ENCODE measurements around the gene ERBB2. TPM values are rescaled to one million over a fixed set of nuclear protein-coding genes. Genes with fewer than 3 reads are reported as not detected.

The ERBB2 gene
- total and polyA plus RNA-seq, 9 of the 15 experiments (the other 6 are each of a cell fraction or from before 2014, with no cell fraction given): 0.74 to 5.6 (median 3.3) TPM

GRCh38 chr17:39683295-39683939 is 16.4 kb upstream of the ERBB2 start (continued):
- TF ChIP-seq, protein P1, sequence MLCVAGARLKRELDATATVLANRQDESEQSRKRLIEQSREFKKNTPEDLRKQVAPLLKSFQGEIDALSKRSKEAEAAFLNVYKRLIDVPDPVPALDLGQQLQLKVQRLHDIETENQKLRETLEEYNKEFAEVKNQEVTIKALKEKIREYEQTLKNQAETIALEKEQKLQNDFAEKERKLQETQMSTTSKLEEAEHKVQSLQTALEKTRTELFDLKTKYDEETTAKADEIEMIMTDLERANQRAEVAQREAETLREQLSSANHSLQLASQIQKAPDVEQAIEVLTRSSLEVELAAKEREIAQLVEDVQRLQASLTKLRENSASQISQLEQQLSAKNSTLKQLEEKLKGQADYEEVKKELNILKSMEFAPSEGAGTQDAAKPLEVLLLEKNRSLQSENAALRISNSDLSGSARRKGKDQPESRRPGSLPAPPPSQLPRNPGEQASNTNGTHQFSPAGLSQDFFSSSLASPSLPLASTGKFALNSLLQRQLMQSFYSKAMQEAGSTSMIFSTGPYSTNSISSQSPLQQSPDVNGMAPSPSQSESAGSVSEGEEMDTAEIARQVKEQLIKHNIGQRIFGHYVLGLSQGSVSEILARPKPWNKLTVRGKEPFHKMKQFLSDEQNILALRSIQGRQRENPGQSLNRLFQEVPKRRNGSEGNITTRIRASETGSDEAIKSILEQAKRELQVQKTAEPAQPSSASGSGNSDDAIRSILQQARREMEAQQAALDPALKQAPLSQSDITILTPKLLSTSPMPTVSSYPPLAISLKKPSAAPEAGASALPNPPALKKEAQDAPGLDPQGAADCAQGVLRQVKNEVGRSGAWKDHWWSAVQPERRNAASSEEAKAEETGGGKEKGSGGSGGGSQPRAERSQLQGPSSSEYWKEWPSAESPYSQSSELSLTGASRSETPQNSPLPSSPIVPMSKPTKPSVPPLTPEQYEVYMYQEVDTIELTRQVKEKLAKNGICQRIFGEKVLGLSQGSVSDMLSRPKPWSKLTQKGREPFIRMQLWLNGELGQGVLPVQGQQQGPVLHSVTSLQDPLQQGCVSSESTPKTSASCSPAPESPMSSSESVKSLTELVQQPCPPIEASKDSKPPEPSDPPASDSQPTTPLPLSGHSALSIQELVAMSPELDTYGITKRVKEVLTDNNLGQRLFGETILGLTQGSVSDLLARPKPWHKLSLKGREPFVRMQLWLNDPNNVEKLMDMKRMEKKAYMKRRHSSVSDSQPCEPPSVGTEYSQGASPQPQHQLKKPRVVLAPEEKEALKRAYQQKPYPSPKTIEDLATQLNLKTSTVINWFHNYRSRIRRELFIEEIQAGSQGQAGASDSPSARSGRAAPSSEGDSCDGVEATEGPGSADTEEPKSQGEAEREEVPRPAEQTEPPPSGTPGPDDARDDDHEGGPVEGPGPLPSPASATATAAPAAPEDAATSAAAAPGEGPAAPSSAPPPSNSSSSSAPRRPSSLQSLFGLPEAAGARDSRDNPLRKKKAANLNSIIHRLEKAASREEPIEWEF (CRISPR knock-in tag; IDR thresholded peaks at IDR 0.05): no peak
- peak in 1 of 2 experiments; percentile 67; a peak in 1 of 4 replicates for TF ChIP-seq RCOR1 (IDR thresholded peaks at IDR 0.05; ENCODE audit: borderline replicate concordance in 1 of 2, low read depth in 2 of 2, low read length in 2 of 2)
- peak in 1 of 2 experiments; percentile 52; a peak in 1 of 4 replicates for TF ChIP-seq HDAC1 (IDR thresholded peaks at IDR 0.05)
- TF ChIP-seq NFIC (IDR thresholded peaks at IDR 0.05): peak; percentile 69
- peak; percentile 70 for TF ChIP-seq MTA2 (IDR thresholded peaks at IDR 0.05; ENCODE audit: low read depth)
- TF ChIP-seq FOXJ3 (CRISPR knock-in tag; IDR thresholded peaks at IDR 0.05): no peak
- peak; percentile 93 for TF ChIP-seq CBFA2T3 (IDR thresholded peaks at IDR 0.05)
- peak; percentile 84 for TF ChIP-seq POLR2AphosphoS5 (IDR thresholded peaks at IDR 0.05; ENCODE audit: control insufficient read depth, insufficient read depth, low read depth, low read length)
- TF ChIP-seq, protein P2, sequence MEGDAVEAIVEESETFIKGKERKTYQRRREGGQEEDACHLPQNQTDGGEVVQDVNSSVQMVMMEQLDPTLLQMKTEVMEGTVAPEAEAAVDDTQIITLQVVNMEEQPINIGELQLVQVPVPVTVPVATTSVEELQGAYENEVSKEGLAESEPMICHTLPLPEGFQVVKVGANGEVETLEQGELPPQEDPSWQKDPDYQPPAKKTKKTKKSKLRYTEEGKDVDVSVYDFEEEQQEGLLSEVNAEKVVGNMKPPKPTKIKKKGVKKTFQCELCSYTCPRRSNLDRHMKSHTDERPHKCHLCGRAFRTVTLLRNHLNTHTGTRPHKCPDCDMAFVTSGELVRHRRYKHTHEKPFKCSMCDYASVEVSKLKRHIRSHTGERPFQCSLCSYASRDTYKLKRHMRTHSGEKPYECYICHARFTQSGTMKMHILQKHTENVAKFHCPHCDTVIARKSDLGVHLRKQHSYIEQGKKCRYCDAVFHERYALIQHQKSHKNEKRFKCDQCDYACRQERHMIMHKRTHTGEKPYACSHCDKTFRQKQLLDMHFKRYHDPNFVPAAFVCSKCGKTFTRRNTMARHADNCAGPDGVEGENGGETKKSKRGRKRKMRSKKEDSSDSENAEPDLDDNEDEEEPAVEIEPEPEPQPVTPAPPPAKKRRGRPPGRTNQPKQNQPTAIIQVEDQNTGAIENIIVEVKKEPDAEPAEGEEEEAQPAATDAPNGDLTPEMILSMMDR (IDR thresholded peaks at IDR 0.05 in 2 of 3, conservative IDR thresholded peaks at IDR 0.05 in 1 of 3; ENCODE audit: insufficient read depth in 2 of 3, low read depth in 1 of 3, low read length in 3 of 3): 0 out of 6 replicates have a peak, but pooled peaks of 1 of the 3 experiments have one; percentile 3
- TF ChIP-seq STAT5A (IDR thresholded peaks at IDR 0.05; ENCODE audit: borderline replicate concordance, low read length): peak; percentile 57; the same call in 1 of the 2 replicates
- TF ChIP-seq GATA2 (CRISPR knock-in tag; IDR thresholded peaks at IDR 0.05): peak; percentile 62
- no peak for TF ChIP-seq BRF1 (IDR thresholded peaks at IDR 0.05; ENCODE audit: borderline replicate concordance, extremely low read depth, insufficient read length)
- no peak for TF ChIP-seq SAFB (IDR thresholded peaks at IDR 0.05; ENCODE audit: borderline replicate concordance, low read depth, low read length)
- TF ChIP-seq ZNF41 (CRISPR knock-in tag; conservative IDR thresholded peaks at IDR 0.05): no peak
- peak; percentile 86 for TF ChIP-seq TCF3 (CRISPR knock-in tag; IDR thresholded peaks at IDR 0.05)
- 0 out of 2 replicates have a peak, but pooled peaks have one; percentile 41 for TF ChIP-seq FOXM1 (IDR thresholded peaks at IDR 0.05; ENCODE audit: low read depth)
- TF ChIP-seq FOXM1 (CRISPR knock-in tag; IDR thresholded peaks at IDR 0.05; ENCODE audit: low read depth): no peak
- TF ChIP-seq, protein P3, sequence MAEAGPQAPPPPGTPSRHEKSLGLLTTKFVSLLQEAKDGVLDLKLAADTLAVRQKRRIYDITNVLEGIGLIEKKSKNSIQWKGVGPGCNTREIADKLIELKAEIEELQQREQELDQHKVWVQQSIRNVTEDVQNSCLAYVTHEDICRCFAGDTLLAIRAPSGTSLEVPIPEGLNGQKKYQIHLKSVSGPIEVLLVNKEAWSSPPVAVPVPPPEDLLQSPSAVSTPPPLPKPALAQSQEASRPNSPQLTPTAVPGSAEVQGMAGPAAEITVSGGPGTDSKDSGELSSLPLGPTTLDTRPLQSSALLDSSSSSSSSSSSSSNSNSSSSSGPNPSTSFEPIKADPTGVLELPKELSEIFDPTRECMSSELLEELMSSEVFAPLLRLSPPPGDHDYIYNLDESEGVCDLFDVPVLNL (CRISPR knock-in tag; IDR thresholded peaks at IDR 0.05; ENCODE audit: low read depth): no peak
- TF ChIP-seq EP300 (IDR thresholded peaks at IDR 0.05; ENCODE audit: low read length): peak; percentile 58; the same call in 1 of the 2 replicates
- peak; percentile 73; the same call in 1 of the 2 replicates for TF ChIP-seq KLF16 (IDR thresholded peaks at IDR 0.05)
- TF ChIP-seq DACH1 (IDR thresholded peaks at IDR 0.05; ENCODE audit: partially characterized antibody): no peak
